DOHH2 (cell line): ENCODE data around the gene CIB4.

ENCODE experiments used
- CTCF ChIP-seq: fragments of 200-600 bp; sonication (generic); IDR thresholded peaks from one replicate; pipeline ENCODE4 v1.5.1; 2014; ENCODE audit warnings: antibody characterized with exemption, mild to moderate bottlenecking, low read depth, low read length; ENCODE audit not compliant: poor library complexity, severe bottlenecking
- EZH2phosphoT487 ChIP-seq: fragments of 200-600 bp; sonication (generic); IDR thresholded peaks from 2 replicates; pipeline ENCODE4 v1.6.1; 2017; ENCODE audit warnings: borderline replicate concordance, mild to moderate bottlenecking, antibody characterized with exemption, low read length, moderate library complexity, mixed read lengths

GRCh38 chr2:26685341-26685740 lies 44.2 kb upstream of the CIB4 start:
- no peak for TF ChIP-seq CTCF
- TF ChIP-seq EZH2phosphoT487, result no peak
